Measurements from ENCODE around the gene MCM8.

The MCM8 gene

GRCh38 chr20:5950271-5951031 lies at the start of gene MCM8, which contains the start of gene TRMT6:
Gene MCM8 (plus strand): TSS chr20:5950652. CDS start chr20:5952016, 1,364 bp downstream.
Gene TRMT6 (minus strand): TSS chr20:5950533. CDS start chr20:5950405, 128 bp downstream.
- no peaks in the 10 kb centered on the region for H3K9me3 ChIP-seq (ENCODE audit: control insufficient read depth, low read depth, low read length)
- H3K36me3 ChIP-seq (ENCODE audit: control insufficient read depth, low read depth, low read length) = peaks cover 48% of the 10 kb centered on the region
- peaks cover 6% of the 10 kb centered on the region for H3K4me1 ChIP-seq (ENCODE audit: control insufficient read depth, low read depth, low read length)
- H3K27me3 ChIP-seq (ENCODE audit: control insufficient read depth, insufficient read depth, low read length) = no peaks in the 10 kb centered on the region
- H3K4me3 ChIP-seq (ENCODE audit: low read length) = peak within 1 kb of the TSS; percentile 88
- peak within 1 kb of the TSS; percentile 83 for H3K9ac ChIP-seq (ENCODE audit: low read length)
- peak within 1 kb of the TSS; percentile 75 for H3K27ac ChIP-seq (ENCODE audit: low read length)

GRCh38 chr20:5900908-5901307 lies 49.5 kb upstream of the MCM8 start:
- H3K36me3 ChIP-seq (ENCODE audit: control insufficient read depth, low read depth, low read length) = no peaks in the 10 kb centered on the region
- H3K9ac ChIP-seq (ENCODE audit: low read length) = no peak overlapping the region
- H3K27ac ChIP-seq (ENCODE audit: low read length) = no peak overlapping the region
- H3K4me1 ChIP-seq (ENCODE audit: control insufficient read depth, low read depth, low read length) = no peaks in the 10 kb centered on the region
- H3K4me3 ChIP-seq (ENCODE audit: low read length) = no peak overlapping the region
- no peaks in the 10 kb centered on the region for H3K9me3 ChIP-seq (ENCODE audit: control insufficient read depth, low read depth, low read length)
- no peaks in the 10 kb centered on the region for H3K27me3 ChIP-seq (ENCODE audit: control insufficient read depth, insufficient read depth, low read length)

DNA sequence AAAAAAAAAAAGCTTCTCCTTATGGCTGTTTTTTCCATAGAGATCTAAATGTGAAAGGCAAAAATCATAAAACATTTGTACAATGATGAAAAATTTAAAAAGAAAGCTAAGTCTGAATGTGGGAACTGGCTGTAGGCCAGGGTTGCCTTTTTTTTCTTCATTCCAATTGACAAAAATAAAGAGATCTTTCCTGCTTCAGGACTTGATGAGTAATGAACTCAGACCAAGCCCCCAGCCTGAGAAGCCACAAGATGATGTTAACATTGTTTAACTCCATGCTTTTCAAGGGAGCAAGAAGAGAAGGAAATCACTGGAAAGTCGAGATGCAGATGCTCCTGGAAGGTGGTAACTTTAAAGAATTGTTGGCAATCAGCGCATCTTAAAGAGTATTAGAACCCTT lies 41.5 kb upstream of the MCM8 start:
- no peaks in the 10 kb centered on the region for H3K9me3 ChIP-seq (ENCODE audit: control insufficient read depth, low read depth, low read length)
- no peaks in the 10 kb centered on the region for H3K36me3 ChIP-seq (ENCODE audit: control insufficient read depth, low read depth, low read length)
- no peak overlapping the region for H3K9ac ChIP-seq (ENCODE audit: low read length)
- H3K27me3 ChIP-seq (ENCODE audit: control insufficient read depth, insufficient read depth, low read length) = peaks cover 12% of the 10 kb centered on the region
- peaks cover 6% of the 10 kb centered on the region for H3K4me1 ChIP-seq (ENCODE audit: control insufficient read depth, low read depth, low read length)
- no peak overlapping the region for H3K27ac ChIP-seq (ENCODE audit: low read length)
- no peak overlapping the region for H3K4me3 ChIP-seq (ENCODE audit: low read length)

DNA sequence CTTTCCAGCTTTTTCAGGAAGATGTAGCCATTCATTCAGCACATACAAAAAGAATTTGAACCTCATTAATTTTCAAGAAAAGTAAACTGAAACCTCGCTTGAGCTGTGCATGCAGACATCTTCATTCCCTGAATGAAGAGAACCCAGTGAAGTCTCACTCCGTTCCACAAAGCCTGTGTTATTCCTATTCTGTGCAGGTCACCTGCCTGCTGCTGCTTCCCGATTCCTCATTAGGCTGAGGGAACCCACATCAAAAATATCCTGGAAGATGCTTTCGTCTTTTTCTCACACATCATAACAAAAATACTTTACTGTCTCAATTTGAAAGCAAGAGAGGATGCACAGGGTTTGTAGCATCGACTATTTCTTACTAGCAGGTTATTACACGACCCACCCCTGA lies 40.3 kb upstream of the MCM8 start:
- no peak overlapping the region for H3K27ac ChIP-seq (ENCODE audit: low read length)
- H3K9me3 ChIP-seq (ENCODE audit: control insufficient read depth, low read depth, low read length) = no peaks in the 10 kb centered on the region
- H3K36me3 ChIP-seq (ENCODE audit: control insufficient read depth, low read depth, low read length) = no peaks in the 10 kb centered on the region
- peaks cover 11% of the 10 kb centered on the region for H3K4me1 ChIP-seq (ENCODE audit: control insufficient read depth, low read depth, low read length)
- H3K4me3 ChIP-seq (ENCODE audit: low read length) = no peak overlapping the region
- H3K9ac ChIP-seq (ENCODE audit: low read length) = no peak overlapping the region
- peaks cover 12% of the 10 kb centered on the region for H3K27me3 ChIP-seq (ENCODE audit: control insufficient read depth, insufficient read depth, low read length)

DNA sequence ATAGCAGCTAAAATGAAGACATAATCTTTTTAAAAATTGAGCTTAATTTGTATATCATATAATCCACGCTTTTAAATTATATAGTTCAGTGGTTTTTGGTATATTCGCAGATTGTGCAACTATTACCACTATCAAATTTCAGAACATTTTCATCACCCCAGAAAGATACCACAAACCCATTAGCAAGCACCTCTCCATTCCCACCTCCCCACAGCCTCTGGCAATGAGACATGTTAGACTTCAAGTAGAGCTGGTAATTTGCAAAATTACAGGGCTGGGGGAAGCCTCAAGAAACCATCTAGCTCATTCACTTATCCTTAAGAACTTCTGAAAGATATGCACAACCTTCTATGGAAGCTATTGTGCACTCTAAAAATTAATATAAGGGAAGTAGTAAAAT lies 37.3 kb upstream of the MCM8 start:
- Histone ChIP-seq H3K27me3 (ENCODE audit: control insufficient read depth, insufficient read depth, low read length) (peaks cover 12% of the 10 kb centered on the region), H3K4me3 (ENCODE audit: low read length) (no peak overlapping the region), H3K27ac (ENCODE audit: low read length) (no peak overlapping the region), H3K36me3 (ENCODE audit: control insufficient read depth, low read depth, low read length) (no peaks in the 10 kb centered on the region), H3K4me1 (ENCODE audit: control insufficient read depth, low read depth, low read length) (peaks cover 11% of the 10 kb centered on the region), H3K9me3 (ENCODE audit: control insufficient read depth, low read depth, low read length) (no peaks in the 10 kb centered on the region), H3K9ac (ENCODE audit: low read length) (no peak overlapping the region)

DNA sequence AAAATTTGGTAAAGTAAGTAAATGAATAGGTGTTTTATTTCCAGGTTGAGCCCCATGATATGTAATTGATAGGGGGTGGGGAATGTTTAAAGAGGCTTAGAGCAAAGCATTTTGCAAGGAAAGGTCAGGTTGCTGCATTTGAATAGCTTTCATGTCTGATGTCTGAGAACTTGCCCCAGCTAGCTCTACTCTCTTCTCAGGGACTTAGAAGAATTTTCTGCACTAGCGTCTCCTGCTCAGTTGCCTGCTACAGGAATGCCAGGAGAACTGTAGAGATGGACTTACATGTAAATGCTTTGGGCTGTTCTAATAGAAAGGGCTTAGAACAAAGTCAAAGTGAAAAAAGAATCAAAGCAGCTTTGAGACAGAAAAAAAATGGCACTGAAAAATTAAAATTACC lies 35.6 kb upstream of the MCM8 start:
- Histone ChIP-seq H3K4me3 (ENCODE audit: low read length) (no peak overlapping the region), H3K4me1 (ENCODE audit: control insufficient read depth, low read depth, low read length) (peaks cover 14% of the 10 kb centered on the region), H3K36me3 (ENCODE audit: control insufficient read depth, low read depth, low read length) (no peaks in the 10 kb centered on the region), H3K9ac (ENCODE audit: low read length) (no peak overlapping the region), H3K27me3 (ENCODE audit: control insufficient read depth, insufficient read depth, low read length) (peaks cover 12% of the 10 kb centered on the region), H3K27ac (ENCODE audit: low read length) (no peak overlapping the region), H3K9me3 (ENCODE audit: control insufficient read depth, low read depth, low read length) (no peaks in the 10 kb centered on the region)

GRCh38 chr20:5918856-5919625 lies 31.4 kb upstream of the MCM8 start:
- Histone ChIP-seq H3K4me1 (ENCODE audit: control insufficient read depth, low read depth, low read length) (peaks cover 8% of the 10 kb centered on the region), H3K9ac (ENCODE audit: low read length) (no peak overlapping the region), H3K4me3 (ENCODE audit: low read length) (no peak overlapping the region), H3K27me3 (ENCODE audit: control insufficient read depth, insufficient read depth, low read length) (no peaks in the 10 kb centered on the region), H3K27ac (ENCODE audit: low read length) (no peak overlapping the region), H3K36me3 (ENCODE audit: control insufficient read depth, low read depth, low read length) (no peaks in the 10 kb centered on the region), H3K9me3 (ENCODE audit: control insufficient read depth, low read depth, low read length) (no peaks in the 10 kb centered on the region)

GRCh38 chr20:5919626-5920544 lies 30.6 kb upstream of the MCM8 start:
- H3K9me3 ChIP-seq (ENCODE audit: control insufficient read depth, low read depth, low read length) = no peaks in the 10 kb centered on the region
- no peaks in the 10 kb centered on the region for H3K27me3 ChIP-seq (ENCODE audit: control insufficient read depth, insufficient read depth, low read length)
- no peaks in the 10 kb centered on the region for H3K36me3 ChIP-seq (ENCODE audit: control insufficient read depth, low read depth, low read length)
- no peak overlapping the region for H3K27ac ChIP-seq (ENCODE audit: low read length)
- no peak overlapping the region for H3K4me3 ChIP-seq (ENCODE audit: low read length)
- H3K9ac ChIP-seq (ENCODE audit: low read length) = no peak overlapping the region
- peaks cover 5% of the 10 kb centered on the region for H3K4me1 ChIP-seq (ENCODE audit: control insufficient read depth, low read depth, low read length)

DNA sequence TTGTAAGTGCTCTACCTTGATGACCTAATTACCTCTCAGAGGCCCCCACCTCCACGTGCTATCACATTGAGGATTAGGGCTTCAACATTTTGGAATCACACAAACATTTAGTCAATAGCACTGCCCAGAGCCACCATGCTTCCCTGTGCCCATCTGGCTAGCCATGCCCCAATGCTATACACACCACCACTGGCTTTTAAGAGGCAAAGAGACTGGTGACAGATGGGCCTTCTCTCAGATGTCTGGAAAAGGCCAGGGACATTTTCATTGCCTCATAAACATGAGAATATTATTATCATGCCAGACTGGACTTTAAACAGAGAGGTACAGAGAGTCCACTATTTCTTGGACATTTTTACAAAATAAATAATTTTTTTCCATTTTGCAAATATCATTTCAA lies 29.9 kb upstream of the MCM8 start:
- H3K4me3 ChIP-seq (ENCODE audit: low read length) = no peak overlapping the region
- no peaks in the 10 kb centered on the region for H3K9me3 ChIP-seq (ENCODE audit: control insufficient read depth, low read depth, low read length)
- no peak overlapping the region for H3K9ac ChIP-seq (ENCODE audit: low read length)
- H3K27ac ChIP-seq (ENCODE audit: low read length) = no peak overlapping the region
- H3K27me3 ChIP-seq (ENCODE audit: control insufficient read depth, insufficient read depth, low read length) = no peaks in the 10 kb centered on the region
- peaks cover 3% of the 10 kb centered on the region for H3K4me1 ChIP-seq (ENCODE audit: control insufficient read depth, low read depth, low read length)
- H3K36me3 ChIP-seq (ENCODE audit: control insufficient read depth, low read depth, low read length) = no peaks in the 10 kb centered on the region

GRCh38 chr20:5923493-5923892 lies 27.0 kb upstream of the MCM8 start:
- no peaks in the 10 kb centered on the region for H3K36me3 ChIP-seq (ENCODE audit: control insufficient read depth, low read depth, low read length)
- no peak overlapping the region for H3K4me3 ChIP-seq (ENCODE audit: low read length)
- no peaks in the 10 kb centered on the region for H3K9me3 ChIP-seq (ENCODE audit: control insufficient read depth, low read depth, low read length)
- H3K27ac ChIP-seq (ENCODE audit: low read length) = no peak overlapping the region
- no peak overlapping the region for H3K9ac ChIP-seq (ENCODE audit: low read length)
- peaks cover 3% of the 10 kb centered on the region for H3K4me1 ChIP-seq (ENCODE audit: control insufficient read depth, low read depth, low read length)
- H3K27me3 ChIP-seq (ENCODE audit: control insufficient read depth, insufficient read depth, low read length) = no peaks in the 10 kb centered on the region

GRCh38 chr20:5925551-5925950 lies 24.9 kb upstream of the MCM8 start:
- H3K9me3 ChIP-seq (ENCODE audit: control insufficient read depth, low read depth, low read length) = no peaks in the 10 kb centered on the region
- H3K4me3 ChIP-seq (ENCODE audit: low read length) = no peak overlapping the region
- no peak overlapping the region for H3K9ac ChIP-seq (ENCODE audit: low read length)
- no peaks in the 10 kb centered on the region for H3K36me3 ChIP-seq (ENCODE audit: control insufficient read depth, low read depth, low read length)
- H3K27ac ChIP-seq (ENCODE audit: low read length) = no peak overlapping the region
- no peaks in the 10 kb centered on the region for H3K27me3 ChIP-seq (ENCODE audit: control insufficient read depth, insufficient read depth, low read length)
- no peaks in the 10 kb centered on the region for H3K4me1 ChIP-seq (ENCODE audit: control insufficient read depth, low read depth, low read length)

All from iPS-18a (cell line).